ENCODE measurements around the gene DMPK. TPM values are rescaled to one million over a fixed set of nuclear protein-coding genes. Genes with fewer than 3 reads are reported as not detected.
A peak's percentile ranks its signal among the peaks of the same experiment; 100 is the strongest.
"Not testable (repeated sequence)": the region's sequence is repeated elsewhere in the genome, so short reads cannot be mapped to it uniquely, and the experiment has no call there.

The DMPK gene
- total RNA-seq, 5 donors from 2014 or later (not counting 1 experiment from before 2014, with no cell fraction given) = 31.4 to 46.4 (median 36.9) TPM

DNA sequence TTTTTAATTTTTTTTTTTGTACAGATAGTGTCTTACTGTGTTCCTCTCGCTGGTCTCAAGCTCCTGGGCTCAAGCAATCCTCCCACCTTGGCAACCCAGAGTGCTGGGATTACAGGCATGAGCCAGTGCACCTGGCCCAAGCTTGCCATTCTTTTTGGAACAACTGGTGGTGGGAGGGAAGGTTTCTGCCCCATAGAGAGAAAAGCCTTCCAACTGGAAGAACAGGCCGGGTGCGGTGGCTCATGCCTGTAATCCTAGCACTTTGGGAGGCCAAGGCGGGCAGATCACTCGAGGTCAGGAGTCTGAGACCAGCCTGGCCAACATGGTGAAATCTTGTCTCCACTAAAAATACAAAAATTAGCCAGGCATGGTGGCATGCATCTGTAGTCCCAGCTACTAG is 17.3 kb upstream of the DMPK start:
- H3K36me3 Mint-ChIP-seq = not testable (repeated sequence)

DNA sequence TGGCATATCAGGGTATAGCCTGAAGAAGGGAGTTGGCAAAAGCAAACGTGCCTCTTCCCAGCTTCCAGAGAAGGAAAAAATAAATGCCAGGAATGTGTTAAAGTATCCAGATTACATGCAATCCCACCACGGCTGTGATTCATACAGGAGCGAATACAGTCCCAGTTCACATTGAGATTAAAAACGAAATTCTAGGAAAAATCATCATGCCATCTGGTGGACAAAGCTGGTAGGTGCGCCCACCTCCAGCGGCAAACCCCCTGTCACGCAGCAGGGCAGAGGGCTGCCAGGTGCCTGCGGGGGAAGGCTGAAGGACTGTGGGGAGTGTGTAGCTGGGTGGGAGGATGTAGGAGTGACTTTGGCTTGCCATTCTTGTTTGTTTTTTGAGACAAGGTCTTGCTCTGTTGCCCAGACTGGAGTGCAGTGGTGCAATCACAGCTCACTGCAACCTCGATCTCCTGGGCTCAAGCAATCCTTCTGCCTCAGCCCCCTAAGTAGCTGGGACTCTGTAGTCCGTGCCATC is 16.8 kb upstream of the DMPK start:
- Histone ChIP-seq H3K4me1 (ENCODE audit: control insufficient read depth in 1 of 2, extremely low read depth in 1 of 2, insufficient read depth in 2 of 2, low read length in 2 of 2) (peaks cover 0 to 7% of the 10 kb centered on the region in 2 experiments), H3K27ac (ENCODE audit: low read length) (no peak overlapping the region), H3K36me3 (ENCODE audit: control insufficient read depth in 2 of 2, extremely low read depth in 1 of 2, insufficient read depth in 1 of 2, low read length in 1 of 2) (no peaks in the 10 kb centered on the region), H3K9me3 (no peaks in the 10 kb centered on the region), H3K4me3 (ENCODE audit: control insufficient read depth in 1 of 2, extremely low read depth in 1 of 2, low read length in 1 of 2) (no peak overlapping the region), H3K27me3 (replicated peaks in 1 of 2; ENCODE audit: control insufficient read depth in 2 of 2, extremely low read depth in 1 of 2, insufficient read depth in 2 of 2, low read length in 1 of 2) (peaks cover 2 to 74% of the 10 kb centered on the region in 2 experiments)
- H3K4me3 Mint-ChIP-seq = no peak overlapping the region
- peaks cover 30 to 52% of the 10 kb centered on the region in 2 donors for H3K27me3 Mint-ChIP-seq
- 14% methylated on average over 4 of the region's 10 CpGs for WGBS (ENCODE audit: insufficient coverage)
- ChIA-PET POLR2A (interaction anchor here in 1 of 2 donors (0.6 kb wide), 1 partner anchor 1551 kb away, joined by 3 read pairs; no protein-coding TSS in a partner anchor), CTCF (interaction anchor here (0.6 to 5.3 kb wide), 8 partner anchors 16 to 196 kb away, joined by 3 to 61 read pairs (median 5); partner anchors contain the start of genes SIX5 (in 2 of the 2), DMPK (in 1 of the 2) and SNRPD2 (in 1 of the 2))
- no peaks in the 10 kb centered on the region for H3K9me3 Mint-ChIP-seq
- peaks cover 5 to 12% (median 9%) of the 10 kb centered on the region in 3 donors for H3K4me1 Mint-ChIP-seq
- ATAC-seq (replicated peaks in 1 of 4) (peak; percentile 66 to 97 (median 78)), DNase-seq (peak in 33 of 35 experiments; percentile 16 to 80 (median 47))
- no peaks in the 10 kb centered on the region for H3K36me3 Mint-ChIP-seq
- H3K27ac Mint-ChIP-seq = no peak overlapping the region

More for the DNA sequence above, 17.3 kb upstream of the DMPK start:
- H3K9me3 ChIP-seq; H3K4me1 ChIP-seq (ENCODE audit: control insufficient read depth in 1 of 2, extremely low read depth in 1 of 2, insufficient read depth in 2 of 2, low read length in 2 of 2); H3K27ac Mint-ChIP-seq; ATAC-seq (replicated peaks in 1 of 4); H3K4me3 ChIP-seq (ENCODE audit: control insufficient read depth in 1 of 2, extremely low read depth in 1 of 2, low read length in 1 of 2); H3K27ac ChIP-seq (ENCODE audit: low read length); H3K9me3 Mint-ChIP-seq; H3K36me3 ChIP-seq (ENCODE audit: control insufficient read depth in 2 of 2, extremely low read depth in 1 of 2, insufficient read depth in 1 of 2, low read length in 1 of 2); H3K4me3 Mint-ChIP-seq; DNase-seq: not testable (repeated sequence)
- peaks cover 2 to 70% of the 10 kb centered on the region in 2 experiments for H3K27me3 ChIP-seq (replicated peaks in 1 of 2; ENCODE audit: control insufficient read depth in 2 of 2, extremely low read depth in 1 of 2, insufficient read depth in 2 of 2, low read length in 1 of 2)
- WGBS (ENCODE audit: insufficient coverage) = 100% methylated on average over 1 of the region's 5 CpGs
- Mint-ChIP-seq H3K27me3 (peaks cover 30 to 50% of the 10 kb centered on the region in 2 donors), H3K4me1 (peaks cover 5 to 10% (median 8%) of the 10 kb centered on the region in 3 donors)
- ChIA-PET POLR2A (interaction anchor here (0.5 to 0.6 kb wide), 2 partner anchors 29 to 1550 kb away, joined by 3 to 6 read pairs; no protein-coding TSS in a partner anchor), CTCF (interaction anchor here (0.6 to 5.3 kb wide), 7 partner anchors 17 to 195 kb away, joined by 3 to 61 read pairs (median 5); partner anchors contain the start of genes SIX5 (in 2 of the 2), DMPK (in 1 of the 2) and SNRPD2 (in 1 of the 2))

DNA sequence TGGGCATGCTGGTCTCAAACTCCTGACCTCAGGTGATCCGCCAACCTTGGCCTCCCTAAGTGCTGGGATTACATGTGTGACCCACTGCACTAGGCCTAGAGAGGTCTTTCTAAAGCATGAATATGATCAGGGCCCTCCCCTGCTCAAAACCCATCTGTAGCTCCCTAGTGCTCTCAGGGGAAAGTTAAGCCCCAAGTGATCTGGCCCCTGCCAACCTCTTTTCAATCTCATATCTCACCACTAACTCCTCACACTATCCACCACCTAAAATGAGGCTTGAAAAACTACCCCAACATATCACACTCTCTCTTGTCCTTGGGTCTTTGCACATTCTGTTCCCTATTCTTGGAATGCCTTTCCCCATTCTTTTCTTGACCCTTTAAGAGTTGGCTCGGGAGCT is 12.3 kb upstream of the DMPK start:
- no peak overlapping the region for H3K27ac ChIP-seq (ENCODE audit: low read length)
- H3K4me1 ChIP-seq (ENCODE audit: control insufficient read depth in 1 of 2, extremely low read depth in 1 of 2, insufficient read depth in 2 of 2, low read length in 2 of 2) = peaks cover 23 to 41% of the 10 kb centered on the region in 2 experiments
- ATAC-seq (replicated peaks in 1 of 4) = no peak
- POLR2A ChIA-PET = no interaction called here
- Mint-ChIP-seq H3K36me3 (no peaks in the 10 kb centered on the region), H3K9me3 (no peaks in the 10 kb centered on the region), H3K4me1 (peaks cover 33 to 46% (median 41%) of the 10 kb centered on the region in 3 donors), H3K27me3 (peaks cover 20 to 47% of the 10 kb centered on the region in 2 donors), H3K4me3 (peak overlapping the region in 1 of 3 donors; percentile 39), H3K27ac (peak overlapping the region in 1 of 2 donors; percentile 16)
- peaks cover 4 to 58% of the 10 kb centered on the region in 2 experiments for H3K27me3 ChIP-seq (replicated peaks in 1 of 2; ENCODE audit: control insufficient read depth in 2 of 2, extremely low read depth in 1 of 2, insufficient read depth in 2 of 2, low read length in 1 of 2)
- peaks cover 0 to 2% of the 10 kb centered on the region in 2 donors for H3K36me3 ChIP-seq (ENCODE audit: control insufficient read depth in 2 of 2, extremely low read depth in 1 of 2, insufficient read depth in 1 of 2, low read length in 1 of 2)
- H3K9me3 ChIP-seq = no peaks in the 10 kb centered on the region
- no peak for DNase-seq
- H3K4me3 ChIP-seq (ENCODE audit: control insufficient read depth in 1 of 2, extremely low read depth in 1 of 2, low read length in 1 of 2) = no peak overlapping the region
- CTCF ChIA-PET = interaction anchor here in 1 of 2 donors (1.0 kb wide), 1 partner anchor 24 kb away, joined by 4 read pairs; no protein-coding TSS in a partner anchor
- 86% methylated on average over 1 of the region's 2 CpGs for WGBS (ENCODE audit: insufficient coverage)

DNA sequence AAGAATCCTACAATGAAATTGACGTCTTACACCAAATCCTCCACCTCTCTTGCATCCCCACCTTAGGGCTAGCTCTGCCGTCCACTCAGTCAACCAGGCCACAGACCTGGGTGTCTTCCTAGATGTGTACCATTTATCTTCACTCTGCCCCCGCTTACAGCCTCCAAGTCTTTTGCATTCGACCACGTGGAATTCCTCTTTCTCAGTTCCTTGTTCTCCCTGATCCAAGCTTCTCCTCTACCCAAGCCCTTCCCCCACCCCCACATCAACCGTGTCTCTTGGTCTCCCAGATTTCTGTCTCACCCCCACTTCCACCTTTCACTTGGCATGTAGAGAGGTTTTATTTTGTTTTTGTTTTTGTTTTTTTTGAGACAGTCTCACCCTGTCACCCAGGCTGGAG is 11.6 kb upstream of the DMPK start:
- H3K9me3 Mint-ChIP-seq = no peaks in the 10 kb centered on the region
- Histone ChIP-seq H3K4me3 (ENCODE audit: control insufficient read depth in 1 of 2, extremely low read depth in 1 of 2, low read length in 1 of 2) (no peak overlapping the region), H3K4me1 (ENCODE audit: control insufficient read depth in 1 of 2, extremely low read depth in 1 of 2, insufficient read depth in 2 of 2, low read length in 2 of 2) (peaks cover 23 to 35% of the 10 kb centered on the region in 2 experiments), H3K9me3 (no peaks in the 10 kb centered on the region), H3K36me3 (ENCODE audit: control insufficient read depth in 2 of 2, extremely low read depth in 1 of 2, insufficient read depth in 1 of 2, low read length in 1 of 2) (peaks cover 4 to 9% of the 10 kb centered on the region in 2 donors), H3K27me3 (replicated peaks in 1 of 2; ENCODE audit: control insufficient read depth in 2 of 2, extremely low read depth in 1 of 2, insufficient read depth in 2 of 2, low read length in 1 of 2) (peaks cover 9 to 51% of the 10 kb centered on the region in 2 experiments), H3K27ac (ENCODE audit: low read length) (no peak overlapping the region)
- H3K36me3 Mint-ChIP-seq = peaks cover 7% of the 10 kb centered on the region
- no peak for ATAC-seq (replicated peaks in 1 of 4)
- H3K27me3 Mint-ChIP-seq = peaks cover 17 to 43% of the 10 kb centered on the region in 2 donors
- peaks cover 32 to 46% (median 44%) of the 10 kb centered on the region in 3 donors for H3K4me1 Mint-ChIP-seq
- DNase-seq = no peak
- 37% methylated on average over 4 of the region's 6 CpGs for WGBS (ENCODE audit: insufficient coverage)
- CTCF ChIA-PET = no interaction called here
- POLR2A ChIA-PET = interaction anchor here in 1 of 2 donors (0.6 to 0.7 kb wide), 2 partner anchors 21 to 24 kb away, joined by 6 read pairs; no protein-coding TSS in a partner anchor
- H3K4me3 Mint-ChIP-seq = peak overlapping the region in 2 of 3 donors; percentile 53 to 85
- H3K27ac Mint-ChIP-seq = no peak overlapping the region

DNA sequence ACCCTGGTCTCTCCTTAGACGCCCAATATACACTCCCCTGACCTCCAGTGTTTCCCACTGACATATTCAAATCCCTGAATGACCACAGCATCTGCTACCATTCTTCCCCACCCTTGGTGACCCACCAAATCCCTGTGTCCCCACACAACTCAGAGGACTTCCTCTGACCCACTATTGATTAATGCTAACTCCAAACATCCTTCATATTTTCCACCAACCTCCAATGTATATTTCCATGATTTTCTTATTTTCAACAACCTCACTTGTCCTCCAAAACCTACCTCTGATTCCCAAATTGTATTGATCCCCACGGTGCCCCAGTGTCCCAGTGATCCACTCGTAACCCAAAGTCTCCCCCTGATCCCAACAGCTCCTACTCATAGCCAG is 10.9 kb upstream of the DMPK start:
- H3K4me3 ChIP-seq (ENCODE audit: control insufficient read depth in 1 of 2, extremely low read depth in 1 of 2, low read length in 1 of 2) = peak overlapping the region; percentile 52 to 58
- H3K27ac Mint-ChIP-seq = peak overlapping the region; percentile 68 to 71
- H3K4me3 Mint-ChIP-seq = peak overlapping the region; percentile 73 to 85 (median 80)
- no peak for DNase-seq
- H3K36me3 Mint-ChIP-seq = peaks cover 14% of the 10 kb centered on the region
- WGBS (ENCODE audit: insufficient coverage) = 55% methylated on average over 3 of the region's 3 CpGs
- H3K36me3 ChIP-seq (ENCODE audit: control insufficient read depth in 2 of 2, extremely low read depth in 1 of 2, insufficient read depth in 1 of 2, low read length in 1 of 2) = peaks cover 7 to 9% of the 10 kb centered on the region in 2 donors
- H3K9me3 ChIP-seq = no peaks in the 10 kb centered on the region
- H3K4me1 ChIP-seq (ENCODE audit: control insufficient read depth in 1 of 2, extremely low read depth in 1 of 2, insufficient read depth in 2 of 2, low read length in 2 of 2) = peaks cover 23 to 35% of the 10 kb centered on the region in 2 experiments
- H3K27me3 Mint-ChIP-seq = peaks cover 15 to 39% of the 10 kb centered on the region in 2 donors
- CTCF ChIA-PET = interaction anchor here in 1 of 2 donors (0.7 to 1.9 kb wide), 4 partner anchors 14 to 919 kb away, joined by 3 to 19 read pairs (median 4); partner anchors contain the start of gene SIX5
- POLR2A ChIA-PET = interaction anchor here (0.7 to 1.0 kb wide), 2 partner anchors 13 to 23 kb away, joined by 4 to 7 read pairs; no protein-coding TSS in a partner anchor
- peaks cover 31 to 51% (median 42%) of the 10 kb centered on the region in 3 donors for H3K4me1 Mint-ChIP-seq
- H3K27ac ChIP-seq (ENCODE audit: low read length) = peak overlapping the region; percentile 44
- H3K27me3 ChIP-seq (replicated peaks in 1 of 2; ENCODE audit: control insufficient read depth in 2 of 2, extremely low read depth in 1 of 2, insufficient read depth in 2 of 2, low read length in 1 of 2) = peaks cover 9 to 50% of the 10 kb centered on the region in 2 experiments
- no peak for ATAC-seq (replicated peaks in 1 of 4)
- no peaks in the 10 kb centered on the region for H3K9me3 Mint-ChIP-seq

All from T-cell (primary cell).